Smooth muscle cell (in vitro differentiated cells): Measurements from ENCODE around the gene NAT8L. TPM values are rescaled to one million over a fixed set of nuclear protein-coding genes. Genes with fewer than 3 reads are reported as not detected.

Source experiments
- DNase-seq: peaks from one replicate; lab custom pipeline; 2025; ENCODE audit not compliant: unreplicated experiment; lab: John Stamatoyannopoulos, UW
- H2AFZ ChIP-seq: fragments of 200-600 bp; sonication (generic); 2 replicates; pipeline ENCODE4 v1.6.0; 2016; ENCODE audit warnings: antibody characterized with exemption, low read depth, mild to moderate bottlenecking
- H3F3A ChIP-seq: fragments of 200-600 bp; sonication (generic); 2 replicates; pipeline ENCODE4 v1.6.0; 2017; ENCODE audit warnings: antibody characterized with exemption, low read depth
- H3K27ac ChIP-seq: fragments of 200-600 bp; sonication (generic); 2 replicates; pipeline ENCODE4 v1.5.1; 2016; ENCODE audit warnings: low read depth, mild to moderate bottlenecking
- H3K27me3 ChIP-seq: fragments of 200-600 bp; sonication (generic); 2 replicates; pipeline ENCODE4 v1.6.1; 2016; ENCODE audit warnings: low read depth, mild to moderate bottlenecking
- H3K36me3 ChIP-seq: fragments of 200-600 bp; sonication (generic); 2 replicates; pipeline ENCODE4 v1.5.1; 2016; ENCODE audit warnings: low read depth
- H3K4me1 ChIP-seq: fragments of 200-600 bp; sonication (generic); 2 replicates; pipeline ENCODE4 v1.5.1; 2016; ENCODE audit warnings: low read depth
- H3K4me2 ChIP-seq: fragments of 200-600 bp; sonication (generic); 2 replicates; pipeline ENCODE4 v1.6.0; 2016; ENCODE audit warnings: mild to moderate bottlenecking
- H3K4me3 ChIP-seq: fragments of 200-600 bp; sonication (generic); 2 replicates; pipeline ENCODE4 v1.5.1; 2016; ENCODE audit warnings: mild to moderate bottlenecking
- H3K79me2 ChIP-seq: fragments of 200-600 bp; sonication (generic); 2 replicates; pipeline ENCODE4 v1.6.0; 2016; ENCODE audit warnings: low read depth, mild to moderate bottlenecking
- H3K9ac ChIP-seq: fragments of 200-600 bp; sonication (generic); 2 replicates; pipeline ENCODE4 v1.6.0; 2016; ENCODE audit warnings: low read depth
- H3K9me3 ChIP-seq: fragments of 200-600 bp; sonication (generic); replicated peaks from 2 replicates; pipeline ENCODE4 v1.5.1; 2016; ENCODE audit warnings: low read depth
- H4K20me1 ChIP-seq: fragments of 200-600 bp; sonication (generic); 2 replicates; pipeline ENCODE4 v1.6.0; 2016; ENCODE audit warnings: low read depth
- WGBS: methylation state at CpG from one replicate; pipeline ENCODE4 v1.1.7; 2016; ENCODE audit warnings: low lambda C conversion rate; 5-methylcytosine and 5-hydroxymethylcytosine counted together
- polyA plus RNA-seq: library from polyadenylated mRNA; unstranded; fragments of >200 nt; fragmentation: Nextera tagmentation; extraction: Ambion mirVana; gene quantifications from 2 replicates; pipeline ENCODE4 v1.2.1, GENCODE V29; 2016
- total RNA-seq: library from RNA; depleted of rRNA; stranded (reverse); fragments of >200 nt; gene quantifications from 2 replicates; pipeline ENCODE4 v1.2.3, GENCODE V29; 2014
- TF ChIP-seq, protein P1 (sequence below): fragments of 200-600 bp; sonication (generic); IDR thresholded peaks from 2 replicates; pipeline ENCODE4 v1.5.1; 2017; ENCODE audit warnings: borderline replicate concordance, mild to moderate bottlenecking, antibody characterized with exemption; ENCODE audit not compliant: insufficient read depth, poor library complexity, severe bottlenecking

The NAT8L gene
- total and polyA plus RNA-seq, 2 experiments from 2014 or later, result not detected

DNA sequence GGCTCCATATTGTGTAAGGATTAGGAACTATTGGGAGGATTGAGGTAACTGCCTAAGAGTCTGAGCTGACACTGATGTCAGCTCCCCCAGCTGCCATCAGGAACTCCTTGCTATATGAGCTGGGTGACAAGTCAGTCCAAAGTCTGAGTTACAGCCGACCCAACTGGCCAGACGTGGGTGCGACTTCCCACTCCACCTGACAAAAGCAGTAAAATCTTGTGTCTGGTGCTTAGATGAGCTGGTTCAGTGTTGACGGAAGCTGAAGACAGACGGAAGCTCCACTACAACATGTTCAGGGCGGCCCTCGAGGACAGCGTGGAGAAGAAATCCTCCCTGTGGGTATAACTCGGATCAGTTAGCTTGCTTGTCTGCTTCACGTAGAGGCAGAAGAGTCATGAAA, 22.8 kb upstream of the NAT8L start:
- no peak overlapping the region for H3K4me2 ChIP-seq
- TF ChIP-seq, protein P1, sequence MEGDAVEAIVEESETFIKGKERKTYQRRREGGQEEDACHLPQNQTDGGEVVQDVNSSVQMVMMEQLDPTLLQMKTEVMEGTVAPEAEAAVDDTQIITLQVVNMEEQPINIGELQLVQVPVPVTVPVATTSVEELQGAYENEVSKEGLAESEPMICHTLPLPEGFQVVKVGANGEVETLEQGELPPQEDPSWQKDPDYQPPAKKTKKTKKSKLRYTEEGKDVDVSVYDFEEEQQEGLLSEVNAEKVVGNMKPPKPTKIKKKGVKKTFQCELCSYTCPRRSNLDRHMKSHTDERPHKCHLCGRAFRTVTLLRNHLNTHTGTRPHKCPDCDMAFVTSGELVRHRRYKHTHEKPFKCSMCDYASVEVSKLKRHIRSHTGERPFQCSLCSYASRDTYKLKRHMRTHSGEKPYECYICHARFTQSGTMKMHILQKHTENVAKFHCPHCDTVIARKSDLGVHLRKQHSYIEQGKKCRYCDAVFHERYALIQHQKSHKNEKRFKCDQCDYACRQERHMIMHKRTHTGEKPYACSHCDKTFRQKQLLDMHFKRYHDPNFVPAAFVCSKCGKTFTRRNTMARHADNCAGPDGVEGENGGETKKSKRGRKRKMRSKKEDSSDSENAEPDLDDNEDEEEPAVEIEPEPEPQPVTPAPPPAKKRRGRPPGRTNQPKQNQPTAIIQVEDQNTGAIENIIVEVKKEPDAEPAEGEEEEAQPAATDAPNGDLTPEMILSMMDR, result no peak
- H3K9ac ChIP-seq, result no peak overlapping the region
- no peaks in the 10 kb centered on the region for H3F3A ChIP-seq
- H3K4me1 ChIP-seq, result peaks cover 6% of the 10 kb centered on the region
- H4K20me1 ChIP-seq, result no peaks in the 10 kb centered on the region
- no peak overlapping the region for H3K27ac ChIP-seq
- H3K27me3 ChIP-seq, result peaks cover 29% of the 10 kb centered on the region
- no peaks in the 10 kb centered on the region for H3K9me3 ChIP-seq
- WGBS, result 88% methylated on average over 10 of the region's 10 CpGs
- no peak overlapping the region for H2AFZ ChIP-seq
- no peaks in the 10 kb centered on the region for H3K36me3 ChIP-seq
- no peak for DNase-seq
- no peaks in the 10 kb centered on the region for H3K79me2 ChIP-seq
- no peak overlapping the region for H3K4me3 ChIP-seq

DNA sequence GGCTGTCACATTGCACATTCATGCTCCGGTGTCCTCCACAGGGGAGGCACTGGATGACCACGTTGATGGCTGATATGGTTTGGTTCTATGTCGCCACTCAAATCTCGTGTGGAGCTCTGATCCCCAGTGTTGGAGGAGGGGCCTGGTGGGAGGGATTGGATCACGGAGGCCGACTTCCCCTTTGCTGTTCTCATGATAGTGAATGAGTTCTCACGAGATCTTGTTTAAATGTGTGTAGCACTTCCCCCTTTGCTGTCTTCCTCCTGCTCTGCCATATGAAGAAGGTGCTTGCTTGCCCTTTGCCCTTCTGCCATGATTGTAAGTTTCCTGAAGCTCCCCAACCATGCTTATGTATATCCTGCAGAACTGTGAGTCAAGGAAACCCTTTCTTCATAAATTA, 22.3 kb upstream of the NAT8L start:
- H3K4me2 ChIP-seq, result no peak overlapping the region
- DNase-seq, result no peak
- TF ChIP-seq, protein P1, result no peak
- no peaks in the 10 kb centered on the region for H3K9me3 ChIP-seq
- no peaks in the 10 kb centered on the region for H3F3A ChIP-seq
- no peaks in the 10 kb centered on the region for H3K36me3 ChIP-seq
- no peak overlapping the region for H3K4me3 ChIP-seq
- WGBS, result 70% methylated on average over 7 of the region's 7 CpGs
- H2AFZ ChIP-seq, result no peak overlapping the region
- no peak overlapping the region for H3K27ac ChIP-seq
- H3K4me1 ChIP-seq, result peaks cover 6% of the 10 kb centered on the region
- no peaks in the 10 kb centered on the region for H4K20me1 ChIP-seq
- peaks cover 32% of the 10 kb centered on the region for H3K27me3 ChIP-seq
- H3K9ac ChIP-seq, result no peak overlapping the region
- H3K79me2 ChIP-seq, result no peaks in the 10 kb centered on the region

DNA sequence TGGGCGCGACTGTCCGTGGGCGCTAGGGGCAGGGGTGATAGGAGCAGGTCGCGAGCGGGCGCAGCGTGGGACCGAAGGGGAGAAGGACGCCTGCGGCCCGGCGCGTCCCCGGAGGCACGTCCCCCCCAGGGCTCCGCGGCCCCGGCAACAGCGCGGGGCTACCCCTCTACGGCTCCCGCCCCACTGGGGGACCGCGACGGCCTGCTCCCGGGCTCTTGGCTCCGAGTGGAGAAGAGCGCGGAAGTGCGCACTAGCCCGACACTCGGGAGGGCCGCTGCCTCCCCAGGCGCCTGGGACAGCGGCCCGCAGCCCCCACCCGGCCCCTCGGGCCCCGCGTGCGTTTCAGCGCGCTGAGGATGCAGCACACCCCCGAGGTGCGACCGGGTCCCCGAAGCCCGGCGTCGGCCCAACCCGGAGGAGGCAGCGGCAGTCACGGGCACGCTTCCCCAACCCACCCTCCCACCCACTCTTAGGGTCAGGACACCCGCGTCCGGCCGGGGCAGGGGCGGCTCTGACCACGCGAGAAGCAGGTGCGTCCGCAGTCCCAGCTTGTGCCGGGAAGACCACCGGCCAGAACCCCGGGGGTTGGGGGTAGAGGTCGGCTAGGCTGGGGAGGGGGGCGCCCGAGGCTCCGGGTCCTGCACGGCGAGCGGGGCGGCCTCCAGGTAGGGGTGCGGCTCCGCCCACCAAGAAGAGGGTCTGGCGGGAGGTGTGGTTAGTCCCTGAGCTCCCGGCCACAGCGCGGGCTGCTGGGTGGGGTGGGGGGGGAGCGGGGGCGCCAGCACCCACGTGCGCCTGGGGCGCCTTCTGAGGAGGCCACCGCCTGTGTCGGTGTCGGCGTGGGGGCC, 18.5 kb upstream of the NAT8L start:
- H3K79me2 ChIP-seq, result no peaks in the 10 kb centered on the region
- H3K4me2 ChIP-seq, result peak overlapping the region; percentile 86
- peaks cover 6% of the 10 kb centered on the region for H3K4me1 ChIP-seq
- peak overlapping the region; percentile 91 for H3K4me3 ChIP-seq
- no peak for DNase-seq
- H4K20me1 ChIP-seq, result peaks cover 9% of the 10 kb centered on the region
- 12% methylated on average over 44 of the region's 91 CpGs for WGBS
- no peaks in the 10 kb centered on the region for H3K9me3 ChIP-seq
- TF ChIP-seq, protein P1, result no peak
- H2AFZ ChIP-seq, result no peak overlapping the region
- no peaks in the 10 kb centered on the region for H3K36me3 ChIP-seq
- no peak overlapping the region for H3K27ac ChIP-seq
- no peak overlapping the region for H3K9ac ChIP-seq
- no peaks in the 10 kb centered on the region for H3F3A ChIP-seq
- H3K27me3 ChIP-seq, result peaks cover 32% of the 10 kb centered on the region
